Measurements from ENCODE around the gene PTPRT.

DNA sequence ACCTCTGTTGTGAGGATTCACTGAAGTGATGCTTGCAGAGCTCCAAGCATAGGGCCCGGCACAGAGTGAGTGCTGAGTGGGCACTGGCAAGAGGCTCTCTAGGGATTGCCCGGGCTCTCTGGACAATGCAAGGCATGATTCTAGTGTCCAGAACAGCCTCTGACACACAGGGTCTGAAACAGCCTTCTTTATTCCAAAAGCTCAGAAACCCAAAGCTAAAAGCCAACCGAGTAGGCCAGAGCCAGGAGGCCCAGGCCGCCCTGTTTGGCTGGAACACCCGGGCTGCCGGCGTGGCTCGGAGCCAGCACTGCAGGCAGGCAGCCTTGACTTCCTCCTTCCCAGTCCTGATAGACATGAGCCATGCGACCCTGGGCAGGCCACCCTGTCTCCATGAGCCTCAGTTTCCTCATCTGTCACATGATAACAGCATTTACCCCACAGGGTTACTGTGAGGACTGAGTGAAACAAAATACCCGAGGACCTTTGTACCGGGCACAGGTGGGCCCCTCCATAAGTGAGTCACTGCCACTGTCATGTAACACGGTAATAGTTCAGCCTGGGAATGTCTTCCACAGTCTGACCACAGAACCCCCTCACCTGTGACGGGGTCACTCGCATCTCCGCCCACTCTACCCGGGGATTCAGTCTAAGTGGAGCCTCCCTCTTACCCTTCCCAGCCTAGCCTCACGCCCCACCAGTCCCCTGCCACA lies 51.5 kb downstream of the PTPRT start:
- TF ChIP-seq, protein P1, sequence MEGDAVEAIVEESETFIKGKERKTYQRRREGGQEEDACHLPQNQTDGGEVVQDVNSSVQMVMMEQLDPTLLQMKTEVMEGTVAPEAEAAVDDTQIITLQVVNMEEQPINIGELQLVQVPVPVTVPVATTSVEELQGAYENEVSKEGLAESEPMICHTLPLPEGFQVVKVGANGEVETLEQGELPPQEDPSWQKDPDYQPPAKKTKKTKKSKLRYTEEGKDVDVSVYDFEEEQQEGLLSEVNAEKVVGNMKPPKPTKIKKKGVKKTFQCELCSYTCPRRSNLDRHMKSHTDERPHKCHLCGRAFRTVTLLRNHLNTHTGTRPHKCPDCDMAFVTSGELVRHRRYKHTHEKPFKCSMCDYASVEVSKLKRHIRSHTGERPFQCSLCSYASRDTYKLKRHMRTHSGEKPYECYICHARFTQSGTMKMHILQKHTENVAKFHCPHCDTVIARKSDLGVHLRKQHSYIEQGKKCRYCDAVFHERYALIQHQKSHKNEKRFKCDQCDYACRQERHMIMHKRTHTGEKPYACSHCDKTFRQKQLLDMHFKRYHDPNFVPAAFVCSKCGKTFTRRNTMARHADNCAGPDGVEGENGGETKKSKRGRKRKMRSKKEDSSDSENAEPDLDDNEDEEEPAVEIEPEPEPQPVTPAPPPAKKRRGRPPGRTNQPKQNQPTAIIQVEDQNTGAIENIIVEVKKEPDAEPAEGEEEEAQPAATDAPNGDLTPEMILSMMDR (IDR thresholded peaks at IDR 0.05) = no peak
- no peak for TF ChIP-seq POLR2A (IDR thresholded peaks at IDR 0.05)

Data from uterus (tissue), 2 donors.